Stomach smooth muscle (tissue), 2 donors: ENCODE data around the gene MYO3A.
A peak's percentile ranks its signal among the peaks of the same experiment; 100 is the strongest.

Experiments used
- H3K27ac ChIP-seq: one replicate; pipeline ENCODE4 v1.7.0; 2013; ENCODE audit warnings: mild to moderate bottlenecking, low read length, inconsistent platforms
- H3K27me3 ChIP-seq, 2 donors: one replicate each; pipeline ENCODE4 v1.7.0; 2013; ENCODE audit warnings: low read length in 2 of 2; ENCODE audit not compliant: insufficient read depth in 2 of 2, control insufficient read depth in 1 of 2
- H3K36me3 ChIP-seq, 2 donors: one replicate each; pipeline ENCODE4 v1.7.0; 2013; ENCODE audit warnings: low read length in 2 of 2; ENCODE audit not compliant: control insufficient read depth in 2 of 2, insufficient read depth in 2 of 2
- H3K4me1 ChIP-seq: one replicate; pipeline ENCODE4 v1.7.0; 2013; ENCODE audit warnings: low read length; ENCODE audit not compliant: control insufficient read depth, insufficient read depth
- H3K4me3 ChIP-seq, 2 donors: one replicate each; pipeline ENCODE4 v1.7.0; 2013; ENCODE audit warnings: low read length in 2 of 2
- H3K9ac ChIP-seq, 2 donors: one replicate each; pipeline ENCODE4 v1.7.0; 2013; ENCODE audit warnings: low read length in 2 of 2, mild to moderate bottlenecking in 1 of 2
- H3K9me3 ChIP-seq, 2 donors: one replicate each; pipeline ENCODE4 v1.7.0; 2013; ENCODE audit warnings: low read length in 2 of 2; ENCODE audit not compliant: control insufficient read depth in 2 of 2
- donor health status: healthy.
- donor health status: Pancreatic carcinoma.

Gene MYO3A

GRCh38 chr10:25933653-25934608, at the start of gene MYO3A:
Gene MYO3A, plus strand, starts transcription at chr10:25934229. Its CDS starts 17,882 bp downstream, at chr10:25952111.
- Histone ChIP-seq H3K27me3 (peaks cover 8 to 28% of the 10 kb centered on the region in 2 donors), H3K4me1 (peaks cover 3% of the 10 kb centered on the region), H3K27ac (no peak within 1 kb of the TSS)

GRCh38 chr10:25888627-25889026, 45.4 kb upstream of the MYO3A start:
- no peak overlapping the region for H3K27ac ChIP-seq
- no peaks in the 10 kb centered on the region for H3K9me3 ChIP-seq
- H3K36me3 ChIP-seq, result no peaks in the 10 kb centered on the region
- no peaks in the 10 kb centered on the region for H3K4me1 ChIP-seq
- H3K27me3 ChIP-seq, result no peaks in the 10 kb centered on the region
- H3K4me3 ChIP-seq, result no peak overlapping the region
- no peak overlapping the region for H3K9ac ChIP-seq

More at GRCh38 chr10:25933653-25934608, at the start of gene MYO3A:
- Histone ChIP-seq H3K4me3 (peak within 1 kb of the TSS; percentile 65 to 66), H3K36me3 (no peaks in the 10 kb centered on the region), H3K9me3 (no peaks in the 10 kb centered on the region), H3K9ac (no peak within 1 kb of the TSS)

- Histone ChIP-seq H3K4me1 (no peaks in the 10 kb centered on the region), H3K4me3 (no peak overlapping the region), H3K36me3 (no peaks in the 10 kb centered on the region), H3K9ac (no peak overlapping the region), H3K27ac (no peak overlapping the region), H3K27me3 (no peaks in the 10 kb centered on the region), H3K9me3 (no peaks in the 10 kb centered on the region)
Observed at GRCh38 chr10:25890995-25891394, 43.0 kb upstream of the MYO3A start.

GRCh38 chr10:25895856-25896255, 38.2 kb upstream of the MYO3A start:
- Histone ChIP-seq H3K4me1 (no peaks in the 10 kb centered on the region), H3K4me3 (no peak overlapping the region), H3K9me3 (no peaks in the 10 kb centered on the region), H3K36me3 (no peaks in the 10 kb centered on the region), H3K27ac (no peak overlapping the region), H3K9ac (no peak overlapping the region), H3K27me3 (no peaks in the 10 kb centered on the region)

GRCh38 chr10:25896421-25896820, 37.6 kb upstream of the MYO3A start:
- no peak overlapping the region for H3K27ac ChIP-seq
- no peak overlapping the region for H3K9ac ChIP-seq
- no peaks in the 10 kb centered on the region for H3K4me1 ChIP-seq
- no peaks in the 10 kb centered on the region for H3K27me3 ChIP-seq
- no peaks in the 10 kb centered on the region for H3K9me3 ChIP-seq
- H3K36me3 ChIP-seq, result no peaks in the 10 kb centered on the region
- no peak overlapping the region for H3K4me3 ChIP-seq

GRCh38 chr10:25899304-25899703, 34.7 kb upstream of the MYO3A start:
- no peak overlapping the region for H3K27ac ChIP-seq
- H3K9me3 ChIP-seq, result no peaks in the 10 kb centered on the region
- H3K4me3 ChIP-seq, result no peak overlapping the region
- H3K36me3 ChIP-seq, result no peaks in the 10 kb centered on the region
- H3K9ac ChIP-seq, result no peak overlapping the region
- no peaks in the 10 kb centered on the region for H3K4me1 ChIP-seq
- H3K27me3 ChIP-seq, result no peaks in the 10 kb centered on the region

- Histone ChIP-seq H3K36me3 (no peaks in the 10 kb centered on the region), H3K4me3 (no peak overlapping the region), H3K27ac (no peak overlapping the region), H3K9ac (no peak overlapping the region), H3K9me3 (no peaks in the 10 kb centered on the region), H3K27me3 (no peaks in the 10 kb centered on the region), H3K4me1 (no peaks in the 10 kb centered on the region)
Observed at GRCh38 chr10:25901199-25901598, 32.8 kb upstream of the MYO3A start.

- H3K9ac ChIP-seq, result no peak overlapping the region
- H3K4me3 ChIP-seq, result no peak overlapping the region
- H3K9me3 ChIP-seq, result no peaks in the 10 kb centered on the region
- H3K27ac ChIP-seq, result no peak overlapping the region
- no peaks in the 10 kb centered on the region for H3K27me3 ChIP-seq
- H3K4me1 ChIP-seq, result no peaks in the 10 kb centered on the region
- H3K36me3 ChIP-seq, result no peaks in the 10 kb centered on the region
Observed at GRCh38 chr10:25902002-25902401, 32.0 kb upstream of the MYO3A start.

GRCh38 chr10:25907261-25907660, 26.8 kb upstream of the MYO3A start:
- Histone ChIP-seq H3K27me3 (no peaks in the 10 kb centered on the region), H3K4me1 (no peaks in the 10 kb centered on the region), H3K36me3 (no peaks in the 10 kb centered on the region), H3K27ac (no peak overlapping the region), H3K9me3 (no peaks in the 10 kb centered on the region), H3K9ac (no peak overlapping the region), H3K4me3 (no peak overlapping the region)

- no peaks in the 10 kb centered on the region for H3K4me1 ChIP-seq
- H3K9me3 ChIP-seq, result no peaks in the 10 kb centered on the region
- no peak overlapping the region for H3K4me3 ChIP-seq
- no peaks in the 10 kb centered on the region for H3K36me3 ChIP-seq
- no peaks in the 10 kb centered on the region for H3K27me3 ChIP-seq
- H3K9ac ChIP-seq, result no peak overlapping the region
- no peak overlapping the region for H3K27ac ChIP-seq
Observed at GRCh38 chr10:25912866-25913265, 21.2 kb upstream of the MYO3A start.

- Histone ChIP-seq H3K9me3 (no peaks in the 10 kb centered on the region), H3K4me3 (no peak overlapping the region), H3K36me3 (no peaks in the 10 kb centered on the region), H3K4me1 (no peaks in the 10 kb centered on the region), H3K9ac (no peak overlapping the region), H3K27me3 (no peaks in the 10 kb centered on the region), H3K27ac (no peak overlapping the region)
Observed at GRCh38 chr10:25914776-25915175, 19.3 kb upstream of the MYO3A start.
